Osteocyte (in vitro differentiated cells): ENCODE data around the gene TP53I11. TPM values are rescaled to one million over a fixed set of nuclear protein-coding genes. Genes with fewer than 3 reads are reported as not detected.

Experiments used
- DNase-seq: peaks from one replicate; pipeline ENCODE4 v3.0.0; 2021; ENCODE audit warnings: mixed read lengths; ENCODE audit not compliant: unreplicated experiment; ENCODE audit errors: extremely low spot score
- H3K27ac Mint-ChIP-seq: one replicate; pipeline ENCODE4 v1.8.0; 2021; ENCODE audit warnings: mild to moderate bottlenecking, mixed read lengths; ENCODE audit not compliant: unreplicated experiment
- H3K27me3 Mint-ChIP-seq: one replicate; pipeline ENCODE4 v1.8.0; 2021; ENCODE audit warnings: mixed read lengths; ENCODE audit not compliant: unreplicated experiment
- H3K36me3 Mint-ChIP-seq: one replicate; pipeline ENCODE4 v1.8.0; 2021; ENCODE audit warnings: mixed read lengths; ENCODE audit not compliant: unreplicated experiment
- H3K4me1 Mint-ChIP-seq: one replicate; pipeline ENCODE4 v1.8.0; 2021; ENCODE audit warnings: mixed read lengths; ENCODE audit not compliant: unreplicated experiment
- H3K4me3 Mint-ChIP-seq: one replicate; pipeline ENCODE4 v1.8.0; 2021; ENCODE audit warnings: mild to moderate bottlenecking, moderate library complexity, mixed read lengths; ENCODE audit not compliant: unreplicated experiment
- H3K9me3 Mint-ChIP-seq: one replicate; pipeline ENCODE4 v1.8.0; 2021; ENCODE audit warnings: mixed read lengths; ENCODE audit not compliant: unreplicated experiment
- total RNA-seq: library from RNA; stranded (reverse); gene quantifications from 2 replicates; pipeline ENCODE4 v1.2.1, GENCODE V29; 2021
- TF ChIP-seq, protein P1 (sequence below): fragments of 200-600 bp; sonication (generic); IDR thresholded peaks from 2 replicates; pipeline ENCODE4 v1.5.0; 2021; ENCODE audit warnings: antibody characterized with exemption, mild to moderate bottlenecking, moderate library complexity

TP53I11 gene
- total RNA-seq, 1 donor from 2014 or later: 159 TPM

DNA sequence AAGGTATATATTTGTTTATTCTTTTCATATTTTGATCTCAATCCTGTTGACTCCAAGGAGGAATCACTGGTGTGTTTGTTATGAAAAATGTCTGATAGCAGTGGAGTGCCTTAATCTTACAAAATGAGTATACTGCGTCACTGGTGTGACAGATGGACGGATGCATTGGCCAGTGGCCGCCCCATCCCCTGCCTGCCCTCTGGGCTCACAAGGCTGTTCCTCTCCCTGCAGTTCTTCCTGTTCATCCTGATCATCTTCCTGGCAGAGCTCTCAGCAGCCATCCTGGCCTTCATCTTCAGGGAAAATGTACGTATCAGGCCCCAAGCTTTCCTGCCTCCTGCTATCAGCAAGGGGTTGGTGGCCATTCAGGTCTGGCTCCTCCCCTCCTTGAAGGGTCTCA is 32.9 kb downstream of the TP53I11 start:
- no peaks in the 10 kb centered on the region for H3K4me1 Mint-ChIP-seq
- H3K27ac Mint-ChIP-seq: no peak overlapping the region
- H3K27me3 Mint-ChIP-seq: no peaks in the 10 kb centered on the region
- TF ChIP-seq, protein P1, sequence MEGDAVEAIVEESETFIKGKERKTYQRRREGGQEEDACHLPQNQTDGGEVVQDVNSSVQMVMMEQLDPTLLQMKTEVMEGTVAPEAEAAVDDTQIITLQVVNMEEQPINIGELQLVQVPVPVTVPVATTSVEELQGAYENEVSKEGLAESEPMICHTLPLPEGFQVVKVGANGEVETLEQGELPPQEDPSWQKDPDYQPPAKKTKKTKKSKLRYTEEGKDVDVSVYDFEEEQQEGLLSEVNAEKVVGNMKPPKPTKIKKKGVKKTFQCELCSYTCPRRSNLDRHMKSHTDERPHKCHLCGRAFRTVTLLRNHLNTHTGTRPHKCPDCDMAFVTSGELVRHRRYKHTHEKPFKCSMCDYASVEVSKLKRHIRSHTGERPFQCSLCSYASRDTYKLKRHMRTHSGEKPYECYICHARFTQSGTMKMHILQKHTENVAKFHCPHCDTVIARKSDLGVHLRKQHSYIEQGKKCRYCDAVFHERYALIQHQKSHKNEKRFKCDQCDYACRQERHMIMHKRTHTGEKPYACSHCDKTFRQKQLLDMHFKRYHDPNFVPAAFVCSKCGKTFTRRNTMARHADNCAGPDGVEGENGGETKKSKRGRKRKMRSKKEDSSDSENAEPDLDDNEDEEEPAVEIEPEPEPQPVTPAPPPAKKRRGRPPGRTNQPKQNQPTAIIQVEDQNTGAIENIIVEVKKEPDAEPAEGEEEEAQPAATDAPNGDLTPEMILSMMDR: no peak
- no peak overlapping the region for H3K4me3 Mint-ChIP-seq
- H3K36me3 Mint-ChIP-seq: no peaks in the 10 kb centered on the region
- H3K9me3 Mint-ChIP-seq: no peaks in the 10 kb centered on the region
- DNase-seq: no peak

DNA sequence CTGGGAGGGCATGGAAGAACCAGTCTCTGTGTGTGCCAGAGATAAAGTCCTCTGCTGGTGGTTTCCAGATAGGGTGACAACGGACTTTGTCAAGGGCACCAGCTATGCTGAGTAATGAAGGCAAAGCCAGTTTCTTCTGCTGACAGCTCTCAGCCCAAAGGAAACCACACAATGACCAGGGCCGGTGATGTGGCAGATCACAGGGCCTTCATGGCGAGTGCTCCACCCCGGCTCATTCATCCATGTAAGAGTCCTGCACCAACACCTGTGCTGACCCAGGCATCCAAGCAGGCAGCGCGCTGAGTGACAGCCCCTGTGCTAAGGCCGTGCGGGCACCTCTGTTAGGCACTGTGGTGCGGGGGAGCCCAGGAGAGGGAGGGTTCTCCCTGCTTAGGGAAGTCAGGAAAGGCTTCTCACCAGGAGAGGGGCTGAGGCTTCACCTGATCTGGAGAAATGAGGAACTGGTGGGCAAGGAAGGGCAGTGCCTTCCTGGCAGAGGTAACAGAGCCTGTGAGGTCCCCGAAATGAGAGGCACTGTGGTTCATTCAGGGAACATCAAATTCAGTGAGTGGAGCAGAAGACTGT is 33.8 kb downstream of the TP53I11 start:
- Mint-ChIP-seq H3K36me3 (no peaks in the 10 kb centered on the region), H3K9me3 (no peaks in the 10 kb centered on the region), H3K27me3 (no peaks in the 10 kb centered on the region), H3K27ac (no peak overlapping the region), H3K4me1 (no peaks in the 10 kb centered on the region), H3K4me3 (no peak overlapping the region)
- no peak for DNase-seq
- TF ChIP-seq, protein P1: no peak

DNA sequence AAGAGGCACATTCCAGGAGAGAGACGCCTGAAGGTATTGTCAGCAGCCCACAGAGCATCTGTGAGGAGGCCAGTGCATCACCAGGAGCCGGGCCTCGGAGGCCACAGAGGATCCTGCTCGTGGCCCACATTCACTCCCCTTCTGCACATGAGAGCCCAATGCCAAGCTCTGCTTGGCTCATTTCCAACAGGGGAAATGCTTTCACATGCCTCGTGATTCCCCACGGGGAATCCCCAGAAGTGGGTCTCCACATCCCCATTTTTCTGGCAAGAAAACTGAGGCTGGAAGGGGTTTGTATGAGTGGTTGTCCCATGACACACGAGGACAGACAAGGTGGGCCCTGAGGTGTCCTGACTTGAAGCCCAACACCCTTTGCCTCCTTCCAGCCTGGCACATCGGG is 34.4 kb downstream of the TP53I11 start:
- Mint-ChIP-seq H3K36me3 (no peaks in the 10 kb centered on the region), H3K27me3 (no peaks in the 10 kb centered on the region), H3K4me3 (no peak overlapping the region), H3K27ac (no peak overlapping the region), H3K4me1 (no peaks in the 10 kb centered on the region), H3K9me3 (no peaks in the 10 kb centered on the region)
- TF ChIP-seq, protein P1: no peak
- DNase-seq: no peak

DNA sequence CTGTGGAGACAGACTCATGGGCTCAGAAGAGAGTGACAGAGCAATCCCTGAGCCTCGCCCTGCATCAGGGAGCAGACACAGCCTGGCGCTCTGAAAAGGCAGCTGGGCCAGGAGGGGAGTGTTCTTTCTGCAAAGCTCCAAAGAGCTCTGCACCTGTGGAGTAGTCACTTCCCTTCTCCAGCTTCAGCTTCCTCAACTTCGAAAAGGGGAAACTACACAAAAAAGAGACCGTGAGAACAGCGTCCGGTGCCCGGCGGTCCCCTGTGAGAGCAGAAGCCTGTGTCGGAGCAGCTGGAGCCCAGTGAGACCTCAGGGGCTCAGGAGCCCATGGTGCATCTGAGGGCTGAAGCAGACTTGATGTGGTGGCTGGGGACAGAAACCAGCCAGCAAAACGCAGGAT is 35.1 kb downstream of the TP53I11 start:
- no peaks in the 10 kb centered on the region for H3K36me3 Mint-ChIP-seq
- no peaks in the 10 kb centered on the region for H3K9me3 Mint-ChIP-seq
- no peaks in the 10 kb centered on the region for H3K27me3 Mint-ChIP-seq
- H3K4me1 Mint-ChIP-seq: peaks cover 3% of the 10 kb centered on the region
- DNase-seq: no peak
- H3K27ac Mint-ChIP-seq: no peak overlapping the region
- TF ChIP-seq, protein P1: no peak
- H3K4me3 Mint-ChIP-seq: no peak overlapping the region

DNA sequence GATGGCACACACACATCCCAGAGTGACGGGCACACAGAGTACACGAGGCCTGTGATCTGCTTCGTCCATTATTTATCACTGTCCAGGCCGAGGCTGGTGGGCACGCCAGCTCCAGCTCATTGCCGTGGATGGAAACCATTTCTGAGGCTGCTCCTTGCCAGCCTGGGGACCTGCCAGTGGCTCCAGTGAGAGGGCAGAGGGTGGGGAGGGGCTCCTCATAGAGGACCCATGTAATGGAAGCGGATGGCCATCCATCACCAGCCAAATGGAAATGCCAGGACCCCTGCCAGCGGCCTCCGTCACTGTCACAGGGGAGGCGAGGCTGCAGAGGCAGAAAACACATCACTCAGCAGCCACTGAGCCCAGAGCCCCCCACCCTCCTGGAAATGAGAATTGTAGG is 35.7 kb downstream of the TP53I11 start:
- Mint-ChIP-seq H3K27ac (no peak overlapping the region), H3K36me3 (no peaks in the 10 kb centered on the region), H3K27me3 (no peaks in the 10 kb centered on the region), H3K4me3 (no peak overlapping the region), H3K9me3 (no peaks in the 10 kb centered on the region), H3K4me1 (peaks cover 3% of the 10 kb centered on the region)
- DNase-seq: no peak
- TF ChIP-seq, protein P1: no peak
